OCI-LY1 (cell line): ENCODE data around the gene FAM131C.

ENCODE experiments used
- H2AFZ ChIP-seq: fragments of 200-600 bp; sonication (generic), shearing (Covaris generic); 2 replicates; pipeline ENCODE4 v1.6.0; 2014; ENCODE audit warnings: antibody characterized with exemption, mild to moderate bottlenecking, low read length
- H3F3A ChIP-seq: fragments of 200-600 bp; sonication (generic), shearing (Covaris generic); 2 replicates; pipeline ENCODE4 v1.6.0; 2014; ENCODE audit warnings: mild to moderate bottlenecking, antibody characterized with exemption, low read length, moderate library complexity; ENCODE audit not compliant: insufficient read depth
- H3K27ac ChIP-seq: fragments of 200-600 bp; sonication (generic); 2 replicates; pipeline ENCODE4 v1.5.1; 2014; ENCODE audit warnings: low read length, mixed run types, mild to moderate bottlenecking, low read depth; ENCODE audit not compliant: poor library complexity, severe bottlenecking
- H3K27me3 ChIP-seq: fragments of 200-600 bp; sonication (generic); 2 replicates; pipeline ENCODE4 v1.6.0; 2014; ENCODE audit warnings: antibody characterized with exemption, mild to moderate bottlenecking, low read length, moderate library complexity; ENCODE audit not compliant: insufficient read depth
- H3K36me3 ChIP-seq: fragments of 200-600 bp; sonication (generic); 2 replicates; pipeline ENCODE4 v1.6.1; 2014; ENCODE audit warnings: mild to moderate bottlenecking, antibody characterized with exemption, low read length, moderate library complexity, mixed read lengths; ENCODE audit not compliant: insufficient read depth
- H3K4me1 ChIP-seq: fragments of 200-600 bp; sonication (generic); 2 replicates; pipeline ENCODE4 v1.5.1; 2014; ENCODE audit warnings: mild to moderate bottlenecking, low read length, moderate library complexity; ENCODE audit not compliant: insufficient read depth, severe bottlenecking
- H3K4me2 ChIP-seq: fragments of 200-600 bp; sonication (generic), shearing (Covaris generic); 2 replicates; pipeline ENCODE4 v1.6.1; 2014; ENCODE audit warnings: low read length
- H3K4me3 ChIP-seq: fragments of 200-600 bp; sonication (generic); 2 replicates; pipeline ENCODE4 v1.5.1; 2014; ENCODE audit warnings: low read length, low read depth, mild to moderate bottlenecking, mixed read lengths; ENCODE audit not compliant: poor library complexity, severe bottlenecking
- H3K79me2 ChIP-seq: fragments of 200-600 bp; shearing (Covaris generic); 2 replicates; pipeline ENCODE4 v1.6.1; 2016; ENCODE audit warnings: mixed run types, low read length, mixed read lengths; ENCODE audit not compliant: insufficient read depth
- H3K9ac ChIP-seq: fragments of 200-600 bp; sonication (generic), shearing (Covaris generic); 2 replicates; pipeline ENCODE4 v1.6.1; 2014; ENCODE audit warnings: mild to moderate bottlenecking, low read length, mixed read lengths
- H3K9me2 ChIP-seq: fragments of 200-600 bp; sonication (generic), shearing (Covaris generic); 2 replicates; pipeline ENCODE4 v1.6.1; 2014; ENCODE audit warnings: low read depth, mild to moderate bottlenecking, low read length, mixed read lengths
- H3K9me3 ChIP-seq: fragments of 200-600 bp; shearing (Covaris generic); 2 replicates; pipeline ENCODE4 v1.6.1; 2014; ENCODE audit warnings: low read length, mixed read lengths
- H4K20me1 ChIP-seq: fragments of 200-600 bp; sonication (generic), shearing (Covaris generic); 2 replicates; pipeline ENCODE4 v1.6.0; 2016; ENCODE audit warnings: mild to moderate bottlenecking, low read length; ENCODE audit not compliant: insufficient read depth
- CTCF ChIP-seq: fragments of 200-600 bp; sonication (generic), shearing (Covaris generic); IDR thresholded peaks from 2 replicates; pipeline ENCODE4 v1.5.1; 2017; ENCODE audit warnings: mild to moderate bottlenecking, antibody characterized with exemption, low read length, moderate library complexity, mixed read lengths
- EZH2 ChIP-seq: fragments of 200-600 bp; sonication (generic), shearing (Covaris generic); IDR thresholded peaks from 2 replicates; pipeline ENCODE4 v1.8.0; 2017; ENCODE audit warnings: borderline replicate concordance, mixed run types, mild to moderate bottlenecking, antibody characterized with exemption, low read length, moderate library complexity, mixed read lengths

The FAM131C gene

GRCh38 chr1:16076031-16076864 lies 2.8 kb upstream of the FAM131C start:
- Histone ChIP-seq H3K9ac (no peak overlapping the region), H3K4me3 (no peak overlapping the region), H3K79me2 (no peaks in the 10 kb centered on the region), H3K9me2 (no peaks in the 10 kb centered on the region), H4K20me1 (no peaks in the 10 kb centered on the region), H3K27ac (no peak overlapping the region), H3K9me3 (no peaks in the 10 kb centered on the region), H3K4me2 (no peak overlapping the region), H3K36me3 (no peaks in the 10 kb centered on the region), H3K27me3 (peaks cover 5% of the 10 kb centered on the region; the same call in 1 of the 2 replicates), H3K4me1 (peaks cover 22% of the 10 kb centered on the region), H3F3A (no peaks in the 10 kb centered on the region), H2AFZ (no peak overlapping the region)
- TF ChIP-seq EZH2 (no peak), CTCF (no peak)

- TF ChIP-seq CTCF: no peak
- no peak for TF ChIP-seq EZH2
- no peak overlapping the region for H2AFZ ChIP-seq
- H3F3A ChIP-seq: no peaks in the 10 kb centered on the region
- peaks cover 22% of the 10 kb centered on the region for H3K4me1 ChIP-seq
- no peaks in the 10 kb centered on the region for H3K9me2 ChIP-seq
- H3K4me3 ChIP-seq: no peak overlapping the region
- no peak overlapping the region for H3K4me2 ChIP-seq
- no peaks in the 10 kb centered on the region for H3K36me3 ChIP-seq
- H3K27ac ChIP-seq: no peak overlapping the region
- no peaks in the 10 kb centered on the region for H3K79me2 ChIP-seq
- no peaks in the 10 kb centered on the region for H3K9me3 ChIP-seq
- H3K9ac ChIP-seq: no peak overlapping the region
- no peaks in the 10 kb centered on the region for H4K20me1 ChIP-seq
- H3K27me3 ChIP-seq: peaks cover 5% of the 10 kb centered on the region; the same call in 1 of the 2 replicates
Measured at GRCh38 chr1:16075337-16076030, 2.0 kb upstream of the FAM131C start.

GRCh38 chr1:16074217-16074616 lies 766 bp upstream of the FAM131C start:
- H3K27me3 ChIP-seq: peaks cover 5% of the 10 kb centered on the region; the same call in 1 of the 2 replicates
- H3K9me3 ChIP-seq: no peaks in the 10 kb centered on the region
- H3K4me2 ChIP-seq: peak overlapping the region; percentile 81
- no peak overlapping the region for H3K27ac ChIP-seq
- H3K4me1 ChIP-seq: peaks cover 20% of the 10 kb centered on the region
- H3K79me2 ChIP-seq: no peaks in the 10 kb centered on the region
- no peak overlapping the region for H2AFZ ChIP-seq
- no peaks in the 10 kb centered on the region for H3K36me3 ChIP-seq
- no peak overlapping the region for H3K9ac ChIP-seq
- no peaks in the 10 kb centered on the region for H4K20me1 ChIP-seq
- H3K9me2 ChIP-seq: no peaks in the 10 kb centered on the region
- no peaks in the 10 kb centered on the region for H3F3A ChIP-seq
- TF ChIP-seq CTCF: no peak
- TF ChIP-seq EZH2: no peak
- H3K4me3 ChIP-seq: peak overlapping the region; percentile 57
